ENCODE results near the gene ADAMTS12.

DNA sequence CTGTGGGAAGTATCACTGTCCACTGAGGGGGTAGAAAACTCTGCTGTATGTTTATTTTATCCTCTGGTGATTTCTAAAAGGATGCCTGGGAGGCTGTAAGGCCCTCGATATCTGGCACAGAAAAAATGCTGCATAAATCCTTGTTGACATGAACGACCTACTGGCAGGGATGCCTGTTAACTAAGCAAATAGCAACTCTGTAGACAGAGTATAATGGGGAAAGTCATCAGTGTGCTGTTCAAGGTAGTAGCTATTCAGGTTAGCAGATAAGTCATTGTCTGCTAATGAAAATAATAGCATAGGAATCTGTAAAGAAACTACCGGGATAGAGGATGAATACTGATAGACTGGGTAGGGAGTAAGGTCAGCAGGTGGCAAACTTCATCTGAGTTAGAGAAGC is 256.2 kb downstream of the ADAMTS12 start:
- TF ChIP-seq, protein P1, sequence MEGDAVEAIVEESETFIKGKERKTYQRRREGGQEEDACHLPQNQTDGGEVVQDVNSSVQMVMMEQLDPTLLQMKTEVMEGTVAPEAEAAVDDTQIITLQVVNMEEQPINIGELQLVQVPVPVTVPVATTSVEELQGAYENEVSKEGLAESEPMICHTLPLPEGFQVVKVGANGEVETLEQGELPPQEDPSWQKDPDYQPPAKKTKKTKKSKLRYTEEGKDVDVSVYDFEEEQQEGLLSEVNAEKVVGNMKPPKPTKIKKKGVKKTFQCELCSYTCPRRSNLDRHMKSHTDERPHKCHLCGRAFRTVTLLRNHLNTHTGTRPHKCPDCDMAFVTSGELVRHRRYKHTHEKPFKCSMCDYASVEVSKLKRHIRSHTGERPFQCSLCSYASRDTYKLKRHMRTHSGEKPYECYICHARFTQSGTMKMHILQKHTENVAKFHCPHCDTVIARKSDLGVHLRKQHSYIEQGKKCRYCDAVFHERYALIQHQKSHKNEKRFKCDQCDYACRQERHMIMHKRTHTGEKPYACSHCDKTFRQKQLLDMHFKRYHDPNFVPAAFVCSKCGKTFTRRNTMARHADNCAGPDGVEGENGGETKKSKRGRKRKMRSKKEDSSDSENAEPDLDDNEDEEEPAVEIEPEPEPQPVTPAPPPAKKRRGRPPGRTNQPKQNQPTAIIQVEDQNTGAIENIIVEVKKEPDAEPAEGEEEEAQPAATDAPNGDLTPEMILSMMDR (conservative IDR thresholded peaks at IDR 0.05; ENCODE audit: low read depth in 2 of 2), result peak in 1 of 2 experiments; percentile 19; a peak in 2 of 4 replicates
- TF ChIP-seq EZH2 (IDR thresholded peaks at IDR 0.05; ENCODE audit: low read depth, unreplicated experiment) (no peak), EZH2phosphoT487 (IDR thresholded peaks at IDR 0.05; ENCODE audit: unreplicated experiment) (no peak), CREB1 (CRISPR knock-in tag; IDR thresholded peaks at IDR 0.05; ENCODE audit: low read depth) (no peak), POLR2AphosphoS5 (IDR thresholded peaks at IDR 0.05; ENCODE audit: low read depth) (no peak), JUNB (IDR thresholded peaks at IDR 0.05; ENCODE audit: unreplicated experiment) (no peak), ZNF114 (CRISPR knock-in tag; IDR thresholded peaks at IDR 0.05) (no peak), STAT1 (IDR thresholded peaks at IDR 0.05; ENCODE audit: unreplicated experiment) (no peak)
- TF ChIP-seq, protein P2, sequence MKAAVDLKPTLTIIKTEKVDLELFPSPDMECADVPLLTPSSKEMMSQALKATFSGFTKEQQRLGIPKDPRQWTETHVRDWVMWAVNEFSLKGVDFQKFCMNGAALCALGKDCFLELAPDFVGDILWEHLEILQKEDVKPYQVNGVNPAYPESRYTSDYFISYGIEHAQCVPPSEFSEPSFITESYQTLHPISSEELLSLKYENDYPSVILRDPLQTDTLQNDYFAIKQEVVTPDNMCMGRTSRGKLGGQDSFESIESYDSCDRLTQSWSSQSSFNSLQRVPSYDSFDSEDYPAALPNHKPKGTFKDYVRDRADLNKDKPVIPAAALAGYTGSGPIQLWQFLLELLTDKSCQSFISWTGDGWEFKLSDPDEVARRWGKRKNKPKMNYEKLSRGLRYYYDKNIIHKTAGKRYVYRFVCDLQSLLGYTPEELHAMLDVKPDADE (IDR thresholded peaks at IDR 0.05), result no peak
- TF ChIP-seq, protein P3, sequence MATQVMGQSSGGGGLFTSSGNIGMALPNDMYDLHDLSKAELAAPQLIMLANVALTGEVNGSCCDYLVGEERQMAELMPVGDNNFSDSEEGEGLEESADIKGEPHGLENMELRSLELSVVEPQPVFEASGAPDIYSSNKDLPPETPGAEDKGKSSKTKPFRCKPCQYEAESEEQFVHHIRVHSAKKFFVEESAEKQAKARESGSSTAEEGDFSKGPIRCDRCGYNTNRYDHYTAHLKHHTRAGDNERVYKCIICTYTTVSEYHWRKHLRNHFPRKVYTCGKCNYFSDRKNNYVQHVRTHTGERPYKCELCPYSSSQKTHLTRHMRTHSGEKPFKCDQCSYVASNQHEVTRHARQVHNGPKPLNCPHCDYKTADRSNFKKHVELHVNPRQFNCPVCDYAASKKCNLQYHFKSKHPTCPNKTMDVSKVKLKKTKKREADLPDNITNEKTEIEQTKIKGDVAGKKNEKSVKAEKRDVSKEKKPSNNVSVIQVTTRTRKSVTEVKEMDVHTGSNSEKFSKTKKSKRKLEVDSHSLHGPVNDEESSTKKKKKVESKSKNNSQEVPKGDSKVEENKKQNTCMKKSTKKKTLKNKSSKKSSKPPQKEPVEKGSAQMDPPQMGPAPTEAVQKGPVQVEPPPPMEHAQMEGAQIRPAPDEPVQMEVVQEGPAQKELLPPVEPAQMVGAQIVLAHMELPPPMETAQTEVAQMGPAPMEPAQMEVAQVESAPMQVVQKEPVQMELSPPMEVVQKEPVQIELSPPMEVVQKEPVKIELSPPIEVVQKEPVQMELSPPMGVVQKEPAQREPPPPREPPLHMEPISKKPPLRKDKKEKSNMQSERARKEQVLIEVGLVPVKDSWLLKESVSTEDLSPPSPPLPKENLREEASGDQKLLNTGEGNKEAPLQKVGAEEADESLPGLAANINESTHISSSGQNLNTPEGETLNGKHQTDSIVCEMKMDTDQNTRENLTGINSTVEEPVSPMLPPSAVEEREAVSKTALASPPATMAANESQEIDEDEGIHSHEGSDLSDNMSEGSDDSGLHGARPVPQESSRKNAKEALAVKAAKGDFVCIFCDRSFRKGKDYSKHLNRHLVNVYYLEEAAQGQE (IDR thresholded peaks at IDR 0.05; ENCODE audit: unreplicated experiment), result no peak
- TF ChIP-seq, protein P4, sequence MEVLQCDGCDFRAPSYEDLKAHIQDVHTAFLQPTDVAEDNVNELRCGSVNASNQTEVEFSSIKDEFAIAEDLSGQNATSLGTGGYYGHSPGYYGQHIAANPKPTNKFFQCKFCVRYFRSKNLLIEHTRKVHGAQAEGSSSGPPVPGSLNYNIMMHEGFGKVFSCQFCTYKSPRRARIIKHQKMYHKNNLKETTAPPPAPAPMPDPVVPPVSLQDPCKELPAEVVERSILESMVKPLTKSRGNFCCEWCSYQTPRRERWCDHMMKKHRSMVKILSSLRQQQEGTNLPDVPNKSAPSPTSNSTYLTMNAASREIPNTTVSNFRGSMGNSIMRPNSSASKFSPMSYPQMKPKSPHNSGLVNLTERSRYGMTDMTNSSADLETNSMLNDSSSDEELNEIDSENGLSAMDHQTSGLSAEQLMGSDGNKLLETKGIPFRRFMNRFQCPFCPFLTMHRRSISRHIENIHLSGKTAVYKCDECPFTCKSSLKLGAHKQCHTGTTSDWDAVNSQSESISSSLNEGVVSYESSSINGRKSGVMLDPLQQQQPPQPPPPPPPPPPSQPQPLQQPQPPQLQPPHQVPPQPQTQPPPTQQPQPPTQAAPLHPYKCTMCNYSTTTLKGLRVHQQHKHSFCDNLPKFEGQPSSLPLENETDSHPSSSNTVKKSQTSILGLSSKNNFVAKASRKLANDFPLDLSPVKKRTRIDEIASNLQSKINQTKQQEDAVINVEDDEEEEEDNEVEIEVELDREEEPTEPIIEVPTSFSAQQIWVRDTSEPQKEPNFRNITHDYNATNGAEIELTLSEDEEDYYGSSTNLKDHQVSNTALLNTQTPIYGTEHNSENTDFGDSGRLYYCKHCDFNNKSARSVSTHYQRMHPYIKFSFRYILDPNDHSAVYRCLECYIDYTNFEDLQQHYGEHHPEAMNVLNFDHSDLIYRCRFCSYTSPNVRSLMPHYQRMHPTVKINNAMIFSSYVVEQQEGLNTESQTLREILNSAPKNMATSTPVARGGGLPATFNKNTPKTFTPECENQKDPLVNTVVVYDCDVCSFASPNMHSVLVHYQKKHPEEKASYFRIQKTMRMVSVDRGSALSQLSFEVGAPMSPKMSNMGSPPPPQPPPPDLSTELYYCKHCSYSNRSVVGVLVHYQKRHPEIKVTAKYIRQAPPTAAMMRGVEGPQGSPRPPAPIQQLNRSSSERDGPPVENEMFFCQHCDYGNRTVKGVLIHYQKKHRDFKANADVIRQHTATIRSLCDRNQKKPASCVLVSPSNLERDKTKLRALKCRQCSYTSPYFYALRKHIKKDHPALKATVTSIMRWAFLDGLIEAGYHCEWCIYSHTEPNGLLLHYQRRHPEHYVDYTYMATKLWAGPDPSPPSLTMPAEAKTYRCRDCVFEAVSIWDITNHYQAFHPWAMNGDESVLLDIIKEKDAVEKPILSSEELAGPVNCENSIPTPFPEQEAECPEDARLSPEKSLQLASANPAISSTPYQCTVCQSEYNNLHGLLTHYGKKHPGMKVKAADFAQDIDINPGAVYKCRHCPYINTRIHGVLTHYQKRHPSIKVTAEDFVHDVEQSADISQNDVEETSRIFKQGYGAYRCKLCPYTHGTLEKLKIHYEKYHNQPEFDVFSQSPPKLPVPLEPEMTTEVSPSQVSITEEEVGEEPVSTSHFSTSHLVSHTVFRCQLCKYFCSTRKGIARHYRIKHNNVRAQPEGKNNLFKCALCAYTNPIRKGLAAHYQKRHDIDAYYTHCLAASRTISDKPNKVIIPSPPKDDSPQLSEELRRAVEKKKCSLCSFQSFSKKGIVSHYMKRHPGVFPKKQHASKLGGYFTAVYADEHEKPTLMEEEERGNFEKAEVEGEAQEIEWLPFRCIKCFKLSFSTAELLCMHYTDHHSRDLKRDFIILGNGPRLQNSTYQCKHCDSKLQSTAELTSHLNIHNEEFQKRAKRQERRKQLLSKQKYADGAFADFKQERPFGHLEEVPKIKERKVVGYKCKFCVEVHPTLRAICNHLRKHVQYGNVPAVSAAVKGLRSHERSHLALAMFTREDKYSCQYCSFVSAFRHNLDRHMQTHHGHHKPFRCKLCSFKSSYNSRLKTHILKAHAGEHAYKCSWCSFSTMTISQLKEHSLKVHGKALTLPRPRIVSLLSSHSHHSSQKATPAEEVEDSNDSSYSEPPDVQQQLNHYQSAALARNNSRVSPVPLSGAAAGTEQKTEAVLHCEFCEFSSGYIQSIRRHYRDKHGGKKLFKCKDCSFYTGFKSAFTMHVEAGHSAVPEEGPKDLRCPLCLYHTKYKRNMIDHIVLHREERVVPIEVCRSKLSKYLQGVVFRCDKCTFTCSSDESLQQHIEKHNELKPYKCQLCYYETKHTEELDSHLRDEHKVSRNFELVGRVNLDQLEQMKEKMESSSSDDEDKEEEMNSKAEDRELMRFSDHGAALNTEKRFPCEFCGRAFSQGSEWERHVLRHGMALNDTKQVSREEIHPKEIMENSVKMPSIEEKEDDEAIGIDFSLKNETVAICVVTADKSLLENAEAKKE (CRISPR knock-in tag; IDR thresholded peaks at IDR 0.05), result no peak

Measured in GM23338 (cell line).